MCF 10A (cell line): ENCODE results near the gene TRIM29. TPM values are rescaled to one million over a fixed set of nuclear protein-coding genes. Genes with fewer than 3 reads are reported as not detected.

Experiments
- BruUV-seq: library from RNA; stranded (reverse); fragments of 400-500 nt; replicated peaks from 2 replicates; lab custom pipeline; 2021; lab: Mats Ljungman, UMichigan
- CTCF ChIA-PET: fragments of 300-600 bp; sonication (Branson Sonifier 250); formaldehyde crosslinking; extraction: SDS; loops from one replicate; lab custom pipeline; 2021; ENCODE audit warnings: antibody characterized with exemption, inconsistent platforms; lab: Yijun Ruan, JAX
- POLR2A ChIA-PET: fragments of 300-600, 350-650 bp; sonication (Branson Sonifier 250); formaldehyde crosslinking; extraction: SDS; loops from one replicate; lab custom pipeline; 2020; ENCODE audit warnings: antibody characterized with exemption, inconsistent platforms; lab: Yijun Ruan, JAX
- DNase-seq: peaks from one replicate; pipeline ENCODE4 v3.0.0-alpha.2; 2018; ENCODE audit not compliant: unreplicated experiment
- H3K27ac Mint-ChIP-seq: one replicate; pipeline ENCODE4 v1.8.0; 2022; ENCODE audit warnings: mild to moderate bottlenecking, low read depth, mixed read lengths; ENCODE audit not compliant: unreplicated experiment
- H3K27me3 Mint-ChIP-seq: one replicate; pipeline ENCODE4 v1.8.0; 2022; ENCODE audit warnings: mixed read lengths; ENCODE audit not compliant: insufficient read depth, unreplicated experiment
- H3K36me3 Mint-ChIP-seq: one replicate; pipeline ENCODE4 v1.8.0; 2022; ENCODE audit warnings: mild to moderate bottlenecking, moderate library complexity, mixed read lengths; ENCODE audit not compliant: insufficient read depth, unreplicated experiment
- H3K4me1 Mint-ChIP-seq: one replicate; pipeline ENCODE4 v1.8.0; 2022; ENCODE audit warnings: mixed read lengths; ENCODE audit not compliant: insufficient read depth, unreplicated experiment
- H3K4me3 Mint-ChIP-seq: one replicate; pipeline ENCODE4 v1.8.0; 2022; ENCODE audit warnings: mild to moderate bottlenecking, moderate library complexity, mixed read lengths; ENCODE audit not compliant: unreplicated experiment
- H3K9me3 Mint-ChIP-seq: one replicate; pipeline ENCODE4 v1.8.0; 2022; ENCODE audit warnings: mixed read lengths; ENCODE audit not compliant: unreplicated experiment
- CTCF ChIP-seq: fragments of 200-600 bp; IDR thresholded peaks from one replicate; pipeline ENCODE4 v1.8.0; 2022; ENCODE audit warnings: antibody characterized with exemption, mild to moderate bottlenecking; ENCODE audit not compliant: unreplicated experiment
- intact Hi-C: fragments of 100-400 bp; cut with micrococcal nuclease; formaldehyde crosslinking; loops from 2 replicates; pipeline ENCODE4 v1.14.1; 2022
- total RNA-seq: library from RNA; stranded (reverse); gene quantifications from 2 replicates; pipeline ENCODE4 v1.2.3, GENCODE V29; 2022

The TRIM29 gene
- total RNA-seq, 1 experiment from 2014 or later = 93.4 TPM

- ChIA-PET POLR2A (interaction anchor here (0.9 to 8.0 kb wide), 8 partner anchors 12 to 441 kb away, joined by 3 to 153 read pairs (median 4); partner anchors contain the start of gene NECTIN1), CTCF (interaction anchor here (0.5 to 7.7 kb wide), 4 partner anchors 34 to 864 kb away, joined by 3 to 68 read pairs (median 3); no protein-coding TSS in a partner anchor)
- H3K4me1 Mint-ChIP-seq = peaks cover 50% of the 10 kb centered on the region
- BruUV-seq = no TSS peak
- peaks cover 15% of the 10 kb centered on the region for H3K36me3 Mint-ChIP-seq
- intact Hi-C loops = no loop called here
- TF ChIP-seq CTCF = no peak
- H3K4me3 Mint-ChIP-seq = peak overlapping the region; percentile 88
- no peak for DNase-seq
- no peak overlapping the region for H3K27ac Mint-ChIP-seq
- H3K9me3 Mint-ChIP-seq = no peaks in the 10 kb centered on the region
- no peaks in the 10 kb centered on the region for H3K27me3 Mint-ChIP-seq
Measured at GRCh38 chr11:120134931-120135228, 3.0 kb downstream of the TRIM29 start.

DNA sequence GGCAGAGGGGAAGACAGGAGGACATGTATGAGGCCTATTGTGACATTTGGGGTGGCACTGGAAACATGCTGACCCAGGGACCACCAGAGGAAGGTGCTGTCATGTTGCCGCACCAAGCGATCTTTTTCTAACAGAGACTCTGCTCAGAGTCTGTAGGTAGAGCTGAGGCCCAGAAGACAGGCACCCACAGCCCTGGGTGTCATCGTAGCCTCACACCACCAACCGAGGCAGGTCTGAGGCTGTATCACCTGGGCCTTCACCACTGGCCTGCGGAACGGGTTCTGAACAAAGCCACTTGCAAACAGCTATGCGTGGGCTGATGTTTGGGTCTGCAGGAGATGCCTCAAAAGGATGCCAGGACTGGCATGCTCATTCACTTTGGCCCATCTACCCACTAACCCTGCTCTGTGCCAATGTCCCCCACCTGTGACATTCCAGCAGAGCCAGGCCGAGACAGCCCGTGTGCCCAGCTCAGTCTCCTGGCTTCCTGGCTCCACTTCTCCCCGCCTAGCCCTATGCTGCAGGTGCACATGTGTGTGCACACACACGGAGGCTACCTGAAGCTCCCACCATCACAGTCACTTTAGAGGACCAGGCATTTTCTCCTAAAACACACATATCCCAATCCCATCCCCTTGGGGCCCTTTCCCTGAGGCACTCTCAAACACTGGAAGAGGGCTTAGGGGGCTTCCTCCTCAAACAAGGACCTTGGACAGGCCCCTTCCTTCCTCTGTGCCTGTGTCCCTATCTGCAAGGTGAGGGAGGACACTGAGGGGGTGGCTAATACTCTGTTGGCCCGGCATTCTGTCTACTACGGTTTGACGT, 3.6 kb downstream of the TRIM29 start:
- peaks cover 15% of the 10 kb centered on the region for H3K36me3 Mint-ChIP-seq
- H3K4me3 Mint-ChIP-seq = peak overlapping the region; percentile 88
- DNase-seq = no peak
- no peaks in the 10 kb centered on the region for H3K27me3 Mint-ChIP-seq
- no peaks in the 10 kb centered on the region for H3K9me3 Mint-ChIP-seq
- ChIA-PET CTCF (interaction anchor here (0.6 to 7.7 kb wide), 7 partner anchors 11 to 995 kb away, joined by 3 to 68 read pairs (median 4); no protein-coding TSS in a partner anchor), POLR2A (interaction anchor here (0.7 to 8.0 kb wide), 7 partner anchors 11 to 440 kb away, joined by 3 to 153 read pairs (median 4); partner anchors contain the start of gene NECTIN1)
- no peak overlapping the region for H3K27ac Mint-ChIP-seq
- BruUV-seq = no TSS peak
- H3K4me1 Mint-ChIP-seq = peaks cover 55% of the 10 kb centered on the region
- intact Hi-C loops = no loop called here
- no peak for TF ChIP-seq CTCF

GRCh38 chr11:120133216-120134105, 4.5 kb downstream of the TRIM29 start:
- Mint-ChIP-seq H3K27me3 (no peaks in the 10 kb centered on the region), H3K4me3 (peak overlapping the region; percentile 88), H3K36me3 (peaks cover 15% of the 10 kb centered on the region), H3K4me1 (peaks cover 63% of the 10 kb centered on the region), H3K9me3 (no peaks in the 10 kb centered on the region), H3K27ac (no peak overlapping the region)
- no peak for DNase-seq
- ChIA-PET POLR2A (interaction anchor here (0.9 to 8.0 kb wide), 3 partner anchors 10 to 439 kb away, joined by 3 to 153 read pairs (median 4); no protein-coding TSS in a partner anchor), CTCF (interaction anchor here (0.6 to 7.7 kb wide), 6 partner anchors 11 to 994 kb away, joined by 3 to 68 read pairs (median 4); no protein-coding TSS in a partner anchor)
- intact Hi-C loops = no loop called here
- TF ChIP-seq CTCF = no peak
- BruUV-seq = no TSS peak
